K562 (cell line): ENCODE measurements around the gene CHSY1. TPM values are rescaled to one million over a fixed set of nuclear protein-coding genes. Genes with fewer than 3 reads are reported as not detected.

Experiments used
- ATAC-seq: fragments of 200-7000 bp; cut with Tn5 transposase; 3 replicates; pipeline ENCODE4 v1.9.1; 2020; ENCODE audit warnings: moderate library complexity
- BruUV-seq: library from RNA; stranded (reverse); fragments of 400-500 nt; replicated peaks from 2 replicates; lab custom pipeline; 2021; lab: Mats Ljungman, UMichigan
- CTCF ChIA-PET: fragments of 300-600 bp; formaldehyde crosslinking; extraction: SDS; loops from one replicate; lab custom pipeline; 2021; ENCODE audit warnings: low intra/inter-chr PET ratio; lab: Yijun Ruan, JAX
- POLR2A ChIA-PET: fragments of 300-600, 350-650 bp; sonication (Branson Sonifier 250); formaldehyde crosslinking; extraction: SDS; loops from one replicate; lab custom pipeline; 2021; ENCODE audit warnings: antibody characterized with exemption, inconsistent platforms; lab: Yijun Ruan, JAX
- DNase-seq, 4 experiments: peaks; one replicate each; pipeline versions ENCODE4 v3.0.0 to v3.0.0-alpha.2; 2011 to 2018; ENCODE audit warnings: low spot score in 3 of 4, mixed read lengths in 3 of 4; ENCODE audit errors: extremely low read depth in 1 of 4
- FAIRE-seq: peaks from 2 replicates; lab custom pipeline; 2011; peaks lifted over from hg19 to GRCh38; lab: Jason Lieb, UNC
- H2AFZ ChIP-seq: 2 replicates; pipeline ENCODE4 v1.6.0; 2011; ENCODE audit warnings: low read depth, low read length, control low read depth, inconsistent platforms
- H3K27ac ChIP-seq: fragments of 200-600 bp; 3 replicates; pipeline ENCODE4 v1.8.0; 2011; ENCODE audit warnings: low read depth, mild to moderate bottlenecking, control low read depth, inconsistent platforms, low read length, moderate library complexity, mixed read lengths; ENCODE audit errors: extremely low read depth
- H3K27me3 ChIP-seq, 2 experiments: fragments of 300-600 bp in 1 of 2; 2 replicates in 1 of 2; 3 replicates in 1 of 2; pipeline versions ENCODE4 v1.6.0 to v1.8.0; 2011; ENCODE audit warnings: inconsistent platforms in 2 of 2, low read length in 2 of 2, mild to moderate bottlenecking in 1 of 2, mixed read lengths in 1 of 2, moderate library complexity in 1 of 2; ENCODE audit not compliant: control insufficient read depth in 2 of 2, insufficient read depth in 2 of 2
- H3K36me3 ChIP-seq: fragments of 300-600 bp; 3 replicates; pipeline ENCODE4 v1.8.0; 2011; ENCODE audit warnings: mild to moderate bottlenecking, low read length, inconsistent platforms; ENCODE audit not compliant: control insufficient read depth, insufficient read depth
- H3K4me1 ChIP-seq, 2 experiments: fragments of 200-600 bp in 1 of 2; replicated peaks in 1 of 2; 2 replicates in 1 of 2; 3 replicates in 1 of 2; pipeline versions ENCODE4 v1.5.1 to v1.8.0; 2011; ENCODE audit warnings: inconsistent platforms in 2 of 2, low read length in 2 of 2, mild to moderate bottlenecking in 1 of 2, mixed read lengths in 1 of 2, moderate library complexity in 1 of 2; ENCODE audit not compliant: control insufficient read depth in 2 of 2, insufficient read depth in 2 of 2
- H3K4me2 ChIP-seq: 2 replicates; pipeline ENCODE4 v1.6.1; 2011; ENCODE audit warnings: low read length, control low read depth, inconsistent platforms, mixed read lengths; ENCODE audit not compliant: insufficient read depth
- H3K4me3 ChIP-seq: fragments of 200-600 bp; sonication (generic), shearing (Covaris generic); 2 replicates; pipeline ENCODE4 v1.5.1; 2016; ENCODE audit warnings: control low read depth, inconsistent platforms
- H3K79me2 ChIP-seq: fragments of 200-600 bp; 3 replicates; pipeline ENCODE4 v1.8.0; 2011; ENCODE audit warnings: low read length, inconsistent platforms; ENCODE audit not compliant: control insufficient read depth, insufficient read depth
- H3K9ac ChIP-seq, 2 experiments: 2 replicates each; pipeline versions ENCODE4 v1.6.0 to v1.6.1; 2011; ENCODE audit warnings: low read depth in 2 of 2, low read length in 2 of 2, control low read depth in 1 of 2, inconsistent platforms in 1 of 2, mild to moderate bottlenecking in 1 of 2, mixed read lengths in 1 of 2; ENCODE audit not compliant: insufficient read depth in 1 of 2
- H3K9me1 ChIP-seq: one replicate; pipeline ENCODE4 v1.6.0; 2011; ENCODE audit warnings: inconsistent platforms, mild to moderate bottlenecking, low read length, moderate library complexity; ENCODE audit not compliant: control insufficient read depth, insufficient read depth
- H3K9me3 ChIP-seq: replicated peaks from 2 replicates; pipeline ENCODE4 v1.5.1; 2011; ENCODE audit warnings: low read depth, low read length, inconsistent platforms; ENCODE audit not compliant: control insufficient read depth, insufficient read depth
- H4K20me1 ChIP-seq: replicated peaks from 2 replicates; pipeline ENCODE4 v1.6.1; 2011; ENCODE audit warnings: low read length, inconsistent platforms, mixed read lengths; ENCODE audit not compliant: control insufficient read depth, insufficient read depth
- KAT7 ChIP-seq: sonication (generic); formaldehyde crosslinking; IDR thresholded peaks from 2 replicates; pipeline ENCODE4 v1.8.0; 2022; ENCODE audit warnings: missing genetic modification reagents, mild to moderate bottlenecking, borderline replicate concordance
- MTF1 ChIP-seq: fragments of 250-450 bp; sonication (Bioruptor Pico); IDR thresholded peaks from 2 replicates; pipeline ENCODE4 v1.9.0; 2021; ENCODE audit warnings: moderate library complexity, mild to moderate bottlenecking, inconsistent platforms, borderline replicate concordance
- POLR2AphosphoS2 ChIP-seq: IDR thresholded peaks from 2 replicates; pipeline ENCODE4 v1.6.1; 2012; ENCODE audit warnings: low read length, improper control_type of control experiment
- TEAD4 ChIP-seq, 2 experiments: sonication (generic) in 1 of 2; formaldehyde crosslinking in 1 of 2; IDR thresholded peaks; 2 replicates each; pipeline versions ENCODE4 v1.6.1 to v1.8.0; 2012 to 2022; ENCODE audit warnings: borderline replicate concordance in 1 of 2, inconsistent platforms in 1 of 2, low read length in 1 of 2, mild to moderate bottlenecking in 1 of 2, missing genetic modification reagents in 1 of 2
- U2AF2 ChIP-seq: fragments of 200-400 bp; formaldehyde crosslinking; optimal IDR thresholded peaks from 2 replicates; pipeline ENCODE3; 2017; ENCODE audit warnings: low read depth, mild to moderate bottlenecking, low read length
- WGBS: fragments of 100-300 bp; shearing (Covaris generic); methylation state at CpG from one replicate; pipeline ENCODE4 v1.1.6; 2016; ENCODE audit warnings: low coverage, mixed read lengths; ENCODE audit not compliant: insufficient coverage; ENCODE audit errors: missing lambda C conversion rate; 5-methylcytosine and 5-hydroxymethylcytosine counted together
- in situ Hi-C: fragments of 300-500 bp; cut with MboI; formaldehyde crosslinking; loops from 4 replicates; pipeline ENCODE4 v1.15.0; 2018; ENCODE audit warnings: inconsistent platforms, mixed read lengths
- intact Hi-C: fragments of 100-400 bp; cut with micrococcal nuclease; formaldehyde crosslinking; loops from 2 replicates; pipeline ENCODE4 v1.14.2; 2022
- polyA plus RNA-seq, 8 experiments: library from polyadenylated mRNA; depleted of rRNA in 4 of 8; stranded (reverse) in 5 of 8; unstranded in 3 of 8; fragments of >200 nt; fragmentation: Nextera tagmentation in 2 of 8; fragmentation: Illumina TruSeq in 1 of 8; extraction: Ambion mirVana in 2 of 8; extraction: Trizol in 1 of 8; gene quantifications; 2 replicates each; pipeline versions ENCODE4 v1.2.1 to v1.2.3, GENCODE V29; 2011 to 2014; ENCODE audit warnings: inconsistent platforms in 1 of 8, missing spikeins in 1 of 8
- total RNA-seq, 7 experiments: library from RNA; depleted of rRNA in 6 of 7; stranded (reverse); fragments of >200 nt in 6 of 7; fragmentation: Illumina TruSeq in 2 of 7; extraction: Trizol in 2 of 7; gene quantifications; 2 replicates each; pipeline versions ENCODE4 v1.2.1 to v1.2.3, GENCODE V29; 2011 to 2021; ENCODE audit warnings: low replicate concordance in 1 of 7
- TF ChIP-seq, protein P1 (sequence below): fragments of 450-650 bp; IDR thresholded peaks from 2 replicates; pipeline ENCODE4 v1.6.1; 2016; ENCODE audit warnings: missing biosample characterization, missing genetic modification characterization
- TF ChIP-seq, protein P2 (sequence below): fragments of 250-450 bp; sonication (Bioruptor Pico); IDR thresholded peaks from 2 replicates; pipeline ENCODE4 v1.5.1; 2021; ENCODE audit warnings: mild to moderate bottlenecking

The CHSY1 gene
- total and polyA plus RNA-seq, 9 of the 15 experiments (the other 6 are each of a cell fraction or from before 2014, with no cell fraction given): 7.0 to 16.4 (median 13.4) TPM

DNA sequence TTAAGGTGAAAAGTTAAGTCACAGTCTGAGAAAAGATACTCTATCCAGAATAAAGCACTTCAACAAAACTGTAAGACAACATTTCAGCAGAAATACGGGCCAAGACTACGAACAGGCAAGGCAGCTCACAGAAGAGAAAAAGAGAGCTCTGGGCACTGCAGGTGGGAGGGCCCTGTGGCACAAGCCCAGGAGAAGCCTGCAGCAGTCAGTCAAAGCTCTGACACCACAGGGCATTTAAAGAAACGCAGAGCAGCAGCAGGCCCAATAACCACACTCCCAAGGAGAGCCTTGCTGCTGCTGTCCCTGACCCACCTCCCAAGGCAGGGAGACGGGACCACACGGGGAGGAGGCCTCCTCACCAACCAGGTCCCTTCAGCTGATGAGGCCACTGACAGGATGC, 19.2 kb downstream of the CHSY1 start:
- Histone ChIP-seq H3K27ac (no peak overlapping the region), H3K9ac (no peak overlapping the region), H3K4me2 (no peak overlapping the region), H3K36me3 (peaks cover 16% of the 10 kb centered on the region; the same call in 2 of the 3 replicates), H3K4me1 (no peaks in the 10 kb centered on the region; a peak in 1 of 5 replicates), H3K4me3 (no peak overlapping the region), H3K9me3 (no peaks in the 10 kb centered on the region; the same call in 1 of the 2 replicates), H3K9me1 (no peaks in the 10 kb centered on the region)
- BruUV-seq: no TSS peak
- 86% methylated on average over 5 of the region's 5 CpGs for WGBS
- intact Hi-C loops: no loop called here
- no peak for DNase-seq
- no peak for ATAC-seq
- TF ChIP-seq, protein P1, sequence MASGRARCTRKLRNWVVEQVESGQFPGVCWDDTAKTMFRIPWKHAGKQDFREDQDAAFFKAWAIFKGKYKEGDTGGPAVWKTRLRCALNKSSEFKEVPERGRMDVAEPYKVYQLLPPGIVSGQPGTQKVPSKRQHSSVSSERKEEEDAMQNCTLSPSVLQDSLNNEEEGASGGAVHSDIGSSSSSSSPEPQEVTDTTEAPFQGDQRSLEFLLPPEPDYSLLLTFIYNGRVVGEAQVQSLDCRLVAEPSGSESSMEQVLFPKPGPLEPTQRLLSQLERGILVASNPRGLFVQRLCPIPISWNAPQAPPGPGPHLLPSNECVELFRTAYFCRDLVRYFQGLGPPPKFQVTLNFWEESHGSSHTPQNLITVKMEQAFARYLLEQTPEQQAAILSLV (tag): no peak
- no peak for TF ChIP-seq MTF1 (CRISPR knock-in tag)
- no peak for TF ChIP-seq POLR2AphosphoS2
- TF ChIP-seq, protein P2, sequence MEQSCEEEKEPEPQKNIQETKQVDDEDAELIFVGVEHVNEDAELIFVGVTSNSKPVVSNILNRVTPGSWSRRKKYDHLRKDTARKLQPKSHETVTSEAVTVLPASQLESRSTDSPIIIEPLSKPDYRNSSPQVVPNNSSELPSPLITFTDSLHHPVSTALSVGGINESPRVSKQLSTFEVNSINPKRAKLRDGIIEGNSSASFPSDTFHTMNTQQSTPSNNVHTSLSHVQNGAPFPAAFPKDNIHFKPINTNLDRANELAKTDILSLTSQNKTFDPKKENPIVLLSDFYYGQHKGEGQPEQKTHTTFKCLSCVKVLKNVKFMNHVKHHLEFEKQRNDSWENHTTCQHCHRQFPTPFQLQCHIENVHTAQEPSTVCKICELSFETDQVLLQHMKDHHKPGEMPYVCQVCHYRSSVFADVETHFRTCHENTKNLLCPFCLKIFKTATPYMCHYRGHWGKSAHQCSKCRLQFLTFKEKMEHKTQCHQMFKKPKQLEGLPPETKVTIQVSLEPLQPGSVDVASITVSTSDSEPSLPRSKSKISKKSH (CRISPR knock-in tag): no peak
- TF ChIP-seq KAT7 (CRISPR knock-in tag): no peak
- TF ChIP-seq U2AF2: no peak
- no peak for TF ChIP-seq TEAD4 (IDR thresholded peaks at IDR 0.05; ENCODE audit: low read length)
- no peak for TF ChIP-seq TEAD4 (CRISPR knock-in tag; IDR thresholded peaks at IDR 0.05; ENCODE audit: borderline replicate concordance)
- TF ChIP-seq, all 486 proteins: peak for 0
- FAIRE-seq: no peak
- Histone ChIP-seq H3K27me3 (no peaks in the 10 kb centered on the region), H4K20me1 (no peaks in the 10 kb centered on the region), H2AFZ (no peak overlapping the region), H3K79me2 (peaks cover 56% of the 10 kb centered on the region)
- CTCF ChIA-PET: no interaction called here
- in situ Hi-C loops: no loop called here
- POLR2A ChIA-PET: no interaction called here
